ENCODE measurements around the gene ECPAS.

DNA sequence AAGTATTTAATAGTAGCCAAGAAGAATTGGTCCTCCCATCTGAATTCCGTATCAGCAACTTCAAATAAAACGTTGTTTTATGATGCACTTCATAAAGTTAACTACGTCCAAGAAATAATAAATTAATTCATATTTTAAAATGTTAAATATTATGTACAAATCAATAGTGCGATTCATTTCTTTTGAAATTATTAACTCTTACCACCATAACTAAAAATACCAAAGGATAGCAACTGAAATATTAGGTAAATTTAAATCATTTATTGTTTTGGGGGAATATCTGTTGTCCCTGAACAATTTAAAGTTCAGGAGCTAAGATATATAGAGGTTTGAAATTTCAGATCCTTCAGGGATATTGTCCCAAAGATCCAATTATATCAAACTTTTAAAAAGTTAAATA, 154.1 kb downstream of the ECPAS start, which contains the start of gene OR2K2:
- TF ChIP-seq EZH2 (IDR thresholded peaks at IDR 0.05; ENCODE audit: borderline replicate concordance, insufficient read depth, low read depth, low read length, poor library complexity, severe bottlenecking) = no peak
- TF ChIP-seq, protein P1, sequence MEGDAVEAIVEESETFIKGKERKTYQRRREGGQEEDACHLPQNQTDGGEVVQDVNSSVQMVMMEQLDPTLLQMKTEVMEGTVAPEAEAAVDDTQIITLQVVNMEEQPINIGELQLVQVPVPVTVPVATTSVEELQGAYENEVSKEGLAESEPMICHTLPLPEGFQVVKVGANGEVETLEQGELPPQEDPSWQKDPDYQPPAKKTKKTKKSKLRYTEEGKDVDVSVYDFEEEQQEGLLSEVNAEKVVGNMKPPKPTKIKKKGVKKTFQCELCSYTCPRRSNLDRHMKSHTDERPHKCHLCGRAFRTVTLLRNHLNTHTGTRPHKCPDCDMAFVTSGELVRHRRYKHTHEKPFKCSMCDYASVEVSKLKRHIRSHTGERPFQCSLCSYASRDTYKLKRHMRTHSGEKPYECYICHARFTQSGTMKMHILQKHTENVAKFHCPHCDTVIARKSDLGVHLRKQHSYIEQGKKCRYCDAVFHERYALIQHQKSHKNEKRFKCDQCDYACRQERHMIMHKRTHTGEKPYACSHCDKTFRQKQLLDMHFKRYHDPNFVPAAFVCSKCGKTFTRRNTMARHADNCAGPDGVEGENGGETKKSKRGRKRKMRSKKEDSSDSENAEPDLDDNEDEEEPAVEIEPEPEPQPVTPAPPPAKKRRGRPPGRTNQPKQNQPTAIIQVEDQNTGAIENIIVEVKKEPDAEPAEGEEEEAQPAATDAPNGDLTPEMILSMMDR (IDR thresholded peaks at IDR 0.05) = no peak

Data from B cell (primary cell).